Testis (tissue), 3 donors: ENCODE measurements around the gene UCK2. TPM values are rescaled to one million over a fixed set of nuclear protein-coding genes. Genes with fewer than 3 reads are reported as not detected.

Source experiments
- DNase-seq: peaks from one replicate; pipeline ENCODE4 v3.0.0-alpha.2; 2019
- H3K27ac ChIP-seq, 2 donors: fragments of 200-600 bp; sonication (generic); one replicate each; pipeline ENCODE4 v1.5.1; 2019
- H3K27me3 ChIP-seq: fragments of 200-600 bp; sonication (generic); one replicate; pipeline ENCODE4 v1.5.1; 2019
- H3K36me3 ChIP-seq: fragments of 200-600 bp; sonication (generic); one replicate; pipeline ENCODE4 v1.5.1; 2017; ENCODE audit warnings: low read depth; ENCODE audit errors: missing control alignments
- H3K4me1 ChIP-seq: fragments of 200-600 bp; sonication (generic); one replicate; pipeline ENCODE4 v1.5.1; 2019
- H3K4me3 ChIP-seq, 2 donors: fragments of 200-600 bp; sonication (generic); one replicate each; pipeline ENCODE4 v1.5.1; 2017 to 2019
- H3K9me3 ChIP-seq: fragments of 200-600 bp; sonication (generic); one replicate; pipeline ENCODE4 v1.5.1; 2017
- POLR2A ChIP-seq: fragments of 450-650 bp; IDR thresholded peaks from one replicate; pipeline ENCODE4 v1.6.1; 2017; ENCODE audit warnings: antibody characterized with exemption, mild to moderate bottlenecking, moderate library complexity
- WGBS, 2 donors: methylation state at CpG; one replicate each; pipeline ENCODE4 v1.1.5; 2018; 5-methylcytosine and 5-hydroxymethylcytosine counted together
- intact Hi-C: fragments of 100-400 bp; cut with DNase I; formaldehyde crosslinking; loops from one replicate; pipeline ENCODE4 v1.15.1; 2023; ENCODE audit warnings: low total_unique reads
- polyA plus RNA-seq: library from polyadenylated mRNA; stranded (reverse); fragments of 350-450 nt; fragmentation: Illumina TruSeq; extraction: RNeasy Lipid Tissue Mini Kit (QIAGEN cat#74804); gene quantifications from one replicate; pipeline ENCODE4 v1.2.3, GENCODE V29; 2014; ENCODE audit warnings: low read depth, low replicate concordance; ENCODE audit not compliant: insufficient read depth
- total RNA-seq, 2 donors: library from RNA; depleted of rRNA; stranded (reverse); fragments of >200 nt; gene quantifications; one replicate each; pipeline ENCODE4 v1.2.3, GENCODE V29; 2016
- TF ChIP-seq, protein P1 (sequence below), 3 experiments: fragments of 450-650 bp in 2 of 3; fragments of 200-600 bp in 1 of 3; sonication (generic) in 1 of 3; IDR thresholded peaks; one replicate each; pipeline ENCODE4 v1.5.1; 2016 to 2019; ENCODE audit warnings: antibody characterized with exemption in 3 of 3, mild to moderate bottlenecking in 2 of 3, moderate library complexity in 1 of 3

Gene UCK2
- total and polyA plus RNA-seq, 3 donors from 2014 or later = 27.6 to 29.9 (median 29.7) TPM

GRCh38 chr1:165861911-165862310 is 34.5 kb downstream of the UCK2 start:
- WGBS, 2 donors = 81 to 83% methylated on average over 5 of the region's 5 CpGs
- Histone ChIP-seq H3K4me3 (no peak overlapping the region), H3K27ac (no peak overlapping the region), H3K36me3 (no peaks in the 10 kb centered on the region), H3K4me1 (no peaks in the 10 kb centered on the region), H3K27me3 (no peaks in the 10 kb centered on the region), H3K9me3 (no peaks in the 10 kb centered on the region)
- intact Hi-C loops = no loop called here
- TF ChIP-seq, protein P1, sequence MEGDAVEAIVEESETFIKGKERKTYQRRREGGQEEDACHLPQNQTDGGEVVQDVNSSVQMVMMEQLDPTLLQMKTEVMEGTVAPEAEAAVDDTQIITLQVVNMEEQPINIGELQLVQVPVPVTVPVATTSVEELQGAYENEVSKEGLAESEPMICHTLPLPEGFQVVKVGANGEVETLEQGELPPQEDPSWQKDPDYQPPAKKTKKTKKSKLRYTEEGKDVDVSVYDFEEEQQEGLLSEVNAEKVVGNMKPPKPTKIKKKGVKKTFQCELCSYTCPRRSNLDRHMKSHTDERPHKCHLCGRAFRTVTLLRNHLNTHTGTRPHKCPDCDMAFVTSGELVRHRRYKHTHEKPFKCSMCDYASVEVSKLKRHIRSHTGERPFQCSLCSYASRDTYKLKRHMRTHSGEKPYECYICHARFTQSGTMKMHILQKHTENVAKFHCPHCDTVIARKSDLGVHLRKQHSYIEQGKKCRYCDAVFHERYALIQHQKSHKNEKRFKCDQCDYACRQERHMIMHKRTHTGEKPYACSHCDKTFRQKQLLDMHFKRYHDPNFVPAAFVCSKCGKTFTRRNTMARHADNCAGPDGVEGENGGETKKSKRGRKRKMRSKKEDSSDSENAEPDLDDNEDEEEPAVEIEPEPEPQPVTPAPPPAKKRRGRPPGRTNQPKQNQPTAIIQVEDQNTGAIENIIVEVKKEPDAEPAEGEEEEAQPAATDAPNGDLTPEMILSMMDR (IDR thresholded peaks at IDR 0.05) = no peak
- no peak for TF ChIP-seq POLR2A
- DNase-seq = no peak

DNA sequence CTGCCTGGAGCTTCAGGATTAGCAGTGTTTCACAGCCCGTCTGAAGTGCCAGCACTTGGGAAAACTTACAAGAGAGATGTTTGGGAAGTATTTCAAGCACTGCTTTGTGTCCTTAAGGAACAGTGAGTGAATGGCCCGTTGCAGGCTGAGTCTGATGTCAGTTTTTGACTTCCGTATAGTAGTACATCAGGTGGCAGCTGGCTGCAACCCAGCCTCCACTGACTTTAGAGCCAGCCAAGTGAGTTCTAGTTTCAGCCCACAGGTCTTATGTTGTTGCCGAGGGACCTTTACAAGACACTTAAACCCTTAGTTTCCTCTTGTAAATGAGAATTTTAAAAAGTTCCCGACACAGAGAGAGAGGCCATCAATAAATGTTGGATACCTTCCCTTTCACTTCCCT is 35.0 kb downstream of the UCK2 start:
- no peak overlapping the region for H3K4me3 ChIP-seq
- no peaks in the 10 kb centered on the region for H3K9me3 ChIP-seq
- H3K27me3 ChIP-seq = no peaks in the 10 kb centered on the region
- H3K36me3 ChIP-seq = no peaks in the 10 kb centered on the region
- no peak for TF ChIP-seq POLR2A
- TF ChIP-seq, protein P1 (IDR thresholded peaks at IDR 0.05) = no peak
- no peaks in the 10 kb centered on the region for H3K4me1 ChIP-seq
- WGBS, 2 donors = 58 to 69% methylated on average over 5 of the region's 5 CpGs
- no peak overlapping the region for H3K27ac ChIP-seq
- no peak for DNase-seq
- intact Hi-C loops = no loop called here

- DNase-seq = no peak
- Histone ChIP-seq H3K4me3 (no peak overlapping the region), H3K4me1 (no peaks in the 10 kb centered on the region), H3K27ac (no peak overlapping the region), H3K9me3 (no peaks in the 10 kb centered on the region), H3K27me3 (no peaks in the 10 kb centered on the region), H3K36me3 (no peaks in the 10 kb centered on the region)
- intact Hi-C loops = no loop called here
- 45 to 55% methylated on average over 2 of the region's 2 CpGs for WGBS, 2 donors
- no peak for TF ChIP-seq POLR2A
Measured at GRCh38 chr1:165863346-165863745, 35.9 kb downstream of the UCK2 start.

- no peaks in the 10 kb centered on the region for H3K36me3 ChIP-seq
- DNase-seq = no peak
- H3K9me3 ChIP-seq = no peaks in the 10 kb centered on the region
- no peak overlapping the region for H3K27ac ChIP-seq
- TF ChIP-seq, protein P1 (IDR thresholded peaks at IDR 0.05) = no peak
- TF ChIP-seq POLR2A = no peak
- H3K4me1 ChIP-seq = no peaks in the 10 kb centered on the region
- 93 to 95% methylated on average over 12 of the region's 12 CpGs for WGBS, 2 donors
- H3K4me3 ChIP-seq = no peak overlapping the region
- intact Hi-C loops = no loop called here
- no peaks in the 10 kb centered on the region for H3K27me3 ChIP-seq
Measured at GRCh38 chr1:165865633-165866340, 38.4 kb downstream of the UCK2 start.

GRCh38 chr1:165869343-165869742 is 41.9 kb downstream of the UCK2 start:
- H3K27ac ChIP-seq = no peak overlapping the region
- intact Hi-C loops = no loop called here
- 89 to 94% methylated on average over 5 of the region's 5 CpGs for WGBS, 2 donors
- H3K36me3 ChIP-seq = no peaks in the 10 kb centered on the region
- no peak for DNase-seq
- H3K27me3 ChIP-seq = no peaks in the 10 kb centered on the region
- TF ChIP-seq, protein P1 (IDR thresholded peaks at IDR 0.05) = no peak
- no peak for TF ChIP-seq POLR2A
- H3K9me3 ChIP-seq = no peaks in the 10 kb centered on the region
- H3K4me1 ChIP-seq = no peaks in the 10 kb centered on the region
- H3K4me3 ChIP-seq = no peak overlapping the region
